ENCODE data around the gene KCNG2. TPM values are rescaled to one million over a fixed set of nuclear protein-coding genes. Genes with fewer than 3 reads are reported as not detected.

KCNG2 gene
- total and polyA plus RNA-seq, 2 of the 8 experiments (the other 6 are each of a cell fraction or from before 2014, with no cell fraction given), result 0.19 to 0.74 TPM

- POLR2A ChIA-PET (ENCODE audit: partially characterized antibody), result no interaction called here
- Histone ChIP-seq H4K8ac (ENCODE audit: extremely low read depth, insufficient read depth, low read length) (no peak overlapping the region), H2BK15ac (ENCODE audit: low read length) (no peak overlapping the region), H4K20me1 (replicated peaks in 1 of 2; ENCODE audit: control insufficient read depth in 1 of 2, insufficient read depth in 2 of 2, low read length in 2 of 2) (peaks cover 0 to 4% of the 10 kb centered on the region in 2 experiments), H4K5ac (ENCODE audit: insufficient read length, low read depth, low read length) (no peak overlapping the region), H3K27ac (ENCODE audit: low read depth, low read length) (no peak overlapping the region), H3K9ac (replicated peaks in 1 of 4; ENCODE audit: extremely low read depth in 1 of 4, low read depth in 3 of 4, low read length in 3 of 4) (no peak overlapping the region), H2BK20ac (ENCODE audit: low read length) (no peak overlapping the region), H3K79me1 (ENCODE audit: low read depth, low read length) (0 out of 2 replicates have a peak, but pooled peaks cover 3% of the 10 kb centered on the region), H3K23ac (ENCODE audit: insufficient read length) (no peak overlapping the region), H3K18ac (ENCODE audit: extremely low read depth, low read length) (no peak overlapping the region), H4K91ac (replicated peaks; ENCODE audit: insufficient read length, low read length) (no peak overlapping the region), H3K4me3 (ENCODE audit: extremely low read depth in 1 of 4, insufficient read depth in 2 of 4, low read depth in 3 of 4, low read length in 4 of 4) (no peak overlapping the region), H3K14ac (ENCODE audit: insufficient read length) (no peak overlapping the region), H3K4ac (replicated peaks; ENCODE audit: insufficient read length, low read depth, low read length) (no peak overlapping the region), H3K79me2 (ENCODE audit: control insufficient read depth in 1 of 2, insufficient read depth in 2 of 2, low read length in 2 of 2) (no peaks in the 10 kb centered on the region), H2BK120ac (replicated peaks; ENCODE audit: low read depth, low read length) (no peak overlapping the region), H3K56ac (replicated peaks; ENCODE audit: insufficient read length, low read depth, low read length) (no peak overlapping the region), H3K9me3 (ENCODE audit: insufficient read depth in 2 of 2, low read depth in 1 of 2, low read length in 1 of 2) (peaks cover 0 to under 1% of the 10 kb centered on the region in 2 experiments; a peak in 1 of 4 replicates), H2AFZ (ENCODE audit: low read length) (no peak overlapping the region), H3K4me1 (replicated peaks in 1 of 4; ENCODE audit: control insufficient read depth in 3 of 4, insufficient read depth in 4 of 4, low read length in 3 of 4) (no peaks in the 10 kb centered on the region), H3K23me2 (ENCODE audit: low read depth, low read length) (peaks cover 2% of the 10 kb centered on the region; the same call in 1 of the 2 replicates), H2BK12ac (ENCODE audit: low read depth, low read length) (no peak overlapping the region), H2AK5ac (ENCODE audit: low read depth, low read length) (no peak overlapping the region), H3K36me3 (ENCODE audit: control insufficient read depth in 2 of 4, insufficient read depth in 4 of 4, low read length in 3 of 4) (no peaks in the 10 kb centered on the region; a peak in 1 of 8 replicates), H3K27me3 (replicated peaks in 1 of 4; ENCODE audit: control insufficient read depth in 3 of 4, extremely low read depth in 1 of 4, insufficient read depth in 3 of 4, low read length in 3 of 4) (no peaks in the 10 kb centered on the region), H3K4me2 (ENCODE audit: insufficient read depth in 1 of 2, low read depth in 2 of 2, low read length in 2 of 2) (no peak overlapping the region), H2BK5ac (ENCODE audit: low read depth, low read length) (no peak overlapping the region)
- CTCF ChIA-PET (ENCODE audit: partially characterized antibody), result interaction anchor here (0.6 to 1.7 kb wide), 10 partner anchors 16 to 193 kb away, joined by 3 to 7 read pairs (median 3); no protein-coding TSS in a partner anchor
- FAIRE-seq (no peak), DNase-seq (ENCODE audit: low read depth in 1 of 2, low spot score in 2 of 2) (peak in 1 of 2 experiments; percentile 66)
- TF ChIP-seq GTF2F1 (IDR thresholded peaks at IDR 0.05; ENCODE audit: borderline replicate concordance, low read depth, low read length) (no peak), CTCF (IDR thresholded peaks at IDR 0.05; ENCODE audit: control extremely low read depth in 1 of 3, insufficient read depth in 1 of 3, low read depth in 1 of 3, low read length in 3 of 3) (peak; percentile 46 to 55 (median 52)), RAD21 (IDR thresholded peaks at IDR 0.05 in 1 of 2, conservative IDR thresholded peaks at IDR 0.05 in 1 of 2; ENCODE audit: low read depth in 2 of 2, low read length in 2 of 2) (peak; percentile 40 to 61)
- WGBS, 2 experiments (ENCODE audit: extremely low coverage in 1 of 2, insufficient coverage in 1 of 2, insufficient read length in 1 of 2, insufficient replicate concordance in 2 of 2, low coverage in 1 of 2, low lambda C conversion rate in 2 of 2, missing lambda C conversion rate in 1 of 2), result 83% methylated on average over 18 of the region's 18 CpGs; no CpG with 5 or more reads in 1 of the 2 experiments
These were observed 29.2 kb downstream of the KCNG2 start for GRCh38 chr18:79826966-79827365.

Measured in H1 (cell line).